ENCODE measurements around the gene ZNF200. TPM values are rescaled to one million over a fixed set of nuclear protein-coding genes. Genes with fewer than 3 reads are reported as not detected.

ZNF200 gene
- total and polyA plus RNA-seq, 8 donors = 6.7 to 15.0 (median 12.7) TPM

- intact Hi-C loops (cut with DNase I) = no loop called here
- H3K36me3 ChIP-seq = peaks cover 0 to 68% of the 10 kb centered on the region in 2 donors
- no peak for DNase-seq
- no peak for TF ChIP-seq CTCF (IDR thresholded peaks at IDR 0.05)
- no peak overlapping the region for H3K27ac ChIP-seq
- H3K4me1 ChIP-seq = peaks cover 0 to 35% of the 10 kb centered on the region in 2 donors
- H3K4me3 ChIP-seq = no peak overlapping the region
- H3K27me3 ChIP-seq = no peaks in the 10 kb centered on the region
- no peak for ATAC-seq
- H3K9me3 ChIP-seq = no peaks in the 10 kb centered on the region
These were observed 14.1 kb upstream of the ZNF200 start for GRCh38 chr16:3249020-3249419.

- ATAC-seq = no peak
- Histone ChIP-seq H3K27ac (no peak overlapping the region), H3K27me3 (no peaks in the 10 kb centered on the region), H3K36me3 (peaks cover 0 to 68% of the 10 kb centered on the region in 2 donors), H3K4me1 (peaks cover 0 to 35% of the 10 kb centered on the region in 2 donors), H3K9me3 (no peaks in the 10 kb centered on the region), H3K4me3 (no peak overlapping the region)
- DNase-seq = no peak
- TF ChIP-seq CTCF (IDR thresholded peaks at IDR 0.05) = no peak
- intact Hi-C loops (cut with DNase I) = no loop called here
These were observed 13.6 kb upstream of the ZNF200 start for GRCh38 chr16:3248596-3248995.

GRCh38 chr16:3246876-3247275, 11.9 kb upstream of the ZNF200 start:
- H3K9me3 ChIP-seq = no peaks in the 10 kb centered on the region
- intact Hi-C loops (cut with DNase I) = no loop called here
- no peak overlapping the region for H3K4me3 ChIP-seq
- H3K27me3 ChIP-seq = no peaks in the 10 kb centered on the region
- peaks cover 0 to 69% of the 10 kb centered on the region in 2 donors for H3K36me3 ChIP-seq
- TF ChIP-seq CTCF (IDR thresholded peaks at IDR 0.05) = no peak
- H3K4me1 ChIP-seq = peaks cover 0 to 29% of the 10 kb centered on the region in 2 donors
- ATAC-seq (no peak), DNase-seq (no peak)
- no peak overlapping the region for H3K27ac ChIP-seq

GRCh38 chr16:3246002-3246401, 11.0 kb upstream of the ZNF200 start:
- Histone ChIP-seq H3K4me1 (peaks cover 0 to 24% of the 10 kb centered on the region in 2 donors), H3K9me3 (no peaks in the 10 kb centered on the region), H3K4me3 (no peak overlapping the region), H3K27me3 (no peaks in the 10 kb centered on the region), H3K36me3 (peaks cover 0 to 66% of the 10 kb centered on the region in 2 donors), H3K27ac (no peak overlapping the region)
- no peak for TF ChIP-seq CTCF (IDR thresholded peaks at IDR 0.05)
- DNase-seq = no peak
- no peak for ATAC-seq
- intact Hi-C loops (cut with DNase I) = no loop called here

GRCh38 chr16:3243882-3244281, 8.9 kb upstream of the ZNF200 start:
- Histone ChIP-seq H3K4me1 (peaks cover 0 to 22% of the 10 kb centered on the region in 2 donors), H3K27ac (no peak overlapping the region), H3K9me3 (no peaks in the 10 kb centered on the region), H3K27me3 (no peaks in the 10 kb centered on the region), H3K4me3 (no peak overlapping the region), H3K36me3 (peaks cover 0 to 54% of the 10 kb centered on the region in 2 donors)
- DNase-seq (no peak), ATAC-seq (no peak)
- no peak for TF ChIP-seq CTCF (IDR thresholded peaks at IDR 0.05)
- intact Hi-C loops (cut with DNase I) = no loop called here

Measured in left lung (tissue), 10 donors.